Rectal smooth muscle tissue (tissue), 1 donor: ENCODE data around the gene RANBP3.

Source experiments
- H3K27ac ChIP-seq: one replicate; pipeline ENCODE4 v1.7.0; 2013; ENCODE audit warnings: low read depth, low read length, inconsistent platforms
- H3K27me3 ChIP-seq: one replicate; pipeline ENCODE4 v1.7.0; 2013; ENCODE audit warnings: low read length; ENCODE audit not compliant: control insufficient read depth, insufficient read depth
- H3K36me3 ChIP-seq: one replicate; pipeline ENCODE4 v1.7.0; 2013; ENCODE audit warnings: low read length; ENCODE audit not compliant: control insufficient read depth, insufficient read depth
- H3K4me1 ChIP-seq: one replicate; pipeline ENCODE4 v1.7.0; 2013; ENCODE audit warnings: low read length; ENCODE audit not compliant: control insufficient read depth, insufficient read depth
- H3K4me3 ChIP-seq: one replicate; pipeline ENCODE4 v1.7.0; 2013; ENCODE audit warnings: low read length
- H3K9ac ChIP-seq: one replicate; pipeline ENCODE4 v1.7.0; 2013; ENCODE audit warnings: low read length

Gene RANBP3

GRCh38 chr19:5956323-5956722, 21.6 kb downstream of the RANBP3 start:
- Histone ChIP-seq H3K9ac (no peak overlapping the region), H3K4me3 (no peak overlapping the region), H3K4me1 (peaks cover 52% of the 10 kb centered on the region), H3K27me3 (no peaks in the 10 kb centered on the region), H3K36me3 (no peaks in the 10 kb centered on the region), H3K27ac (peak overlapping the region; percentile 24)

- Histone ChIP-seq H3K27ac (peak overlapping the region; percentile 85), H3K9ac (no peak overlapping the region), H3K4me1 (peaks cover 55% of the 10 kb centered on the region), H3K27me3 (no peaks in the 10 kb centered on the region), H3K4me3 (no peak overlapping the region), H3K36me3 (no peaks in the 10 kb centered on the region)
Observed at GRCh38 chr19:5955636-5955935, 22.4 kb downstream of the RANBP3 start.

- Histone ChIP-seq H3K9ac (no peak overlapping the region), H3K36me3 (no peaks in the 10 kb centered on the region), H3K4me3 (peak overlapping the region; percentile 33), H3K4me1 (peaks cover 60% of the 10 kb centered on the region), H3K27ac (peak overlapping the region; percentile 85), H3K27me3 (no peaks in the 10 kb centered on the region)
Observed at GRCh38 chr19:5954293-5954692, 23.6 kb downstream of the RANBP3 start.

- H3K27ac ChIP-seq, result peak overlapping the region; percentile 85
- H3K4me3 ChIP-seq, result peak overlapping the region; percentile 33
- H3K27me3 ChIP-seq, result no peaks in the 10 kb centered on the region
- peaks cover 65% of the 10 kb centered on the region for H3K4me1 ChIP-seq
- H3K9ac ChIP-seq, result no peak overlapping the region
- no peaks in the 10 kb centered on the region for H3K36me3 ChIP-seq
Observed at GRCh38 chr19:5953680-5954213, 24.2 kb downstream of the RANBP3 start.

- H3K9ac ChIP-seq, result no peak overlapping the region
- peak overlapping the region; percentile 85 for H3K27ac ChIP-seq
- H3K4me3 ChIP-seq, result no peak overlapping the region
- no peaks in the 10 kb centered on the region for H3K36me3 ChIP-seq
- no peaks in the 10 kb centered on the region for H3K27me3 ChIP-seq
- peaks cover 70% of the 10 kb centered on the region for H3K4me1 ChIP-seq
Observed at GRCh38 chr19:5953030-5953589, 24.8 kb downstream of the RANBP3 start.

GRCh38 chr19:5952193-5953029, 25.5 kb downstream of the RANBP3 start:
- no peak overlapping the region for H3K4me3 ChIP-seq
- H3K27ac ChIP-seq, result peak overlapping the region; percentile 85
- H3K27me3 ChIP-seq, result no peaks in the 10 kb centered on the region
- no peak overlapping the region for H3K9ac ChIP-seq
- peaks cover 77% of the 10 kb centered on the region for H3K4me1 ChIP-seq
- H3K36me3 ChIP-seq, result no peaks in the 10 kb centered on the region

- H3K27ac ChIP-seq, result no peak overlapping the region
- H3K4me3 ChIP-seq, result no peak overlapping the region
- H3K9ac ChIP-seq, result no peak overlapping the region
- peaks cover 76% of the 10 kb centered on the region for H3K4me1 ChIP-seq
- H3K36me3 ChIP-seq, result no peaks in the 10 kb centered on the region
- no peaks in the 10 kb centered on the region for H3K27me3 ChIP-seq
Observed at GRCh38 chr19:5951338-5951861, 26.5 kb downstream of the RANBP3 start.

GRCh38 chr19:5950741-5951140, 27.2 kb downstream of the RANBP3 start:
- H3K4me1 ChIP-seq, result peaks cover 76% of the 10 kb centered on the region
- no peak overlapping the region for H3K9ac ChIP-seq
- H3K27ac ChIP-seq, result no peak overlapping the region
- no peak overlapping the region for H3K4me3 ChIP-seq
- no peaks in the 10 kb centered on the region for H3K27me3 ChIP-seq
- H3K36me3 ChIP-seq, result no peaks in the 10 kb centered on the region

- no peaks in the 10 kb centered on the region for H3K36me3 ChIP-seq
- H3K4me3 ChIP-seq, result peak overlapping the region; percentile 39
- H3K27ac ChIP-seq, result peak overlapping the region; percentile 88
- peaks cover 74% of the 10 kb centered on the region for H3K4me1 ChIP-seq
- no peak overlapping the region for H3K9ac ChIP-seq
- H3K27me3 ChIP-seq, result no peaks in the 10 kb centered on the region
Observed at GRCh38 chr19:5949792-5950305, 28.1 kb downstream of the RANBP3 start.

- Histone ChIP-seq H3K27ac (peak overlapping the region; percentile 88), H3K9ac (no peak overlapping the region), H3K27me3 (no peaks in the 10 kb centered on the region), H3K36me3 (no peaks in the 10 kb centered on the region), H3K4me1 (peaks cover 68% of the 10 kb centered on the region), H3K4me3 (no peak overlapping the region)
Observed at GRCh38 chr19:5948752-5949564, 29.0 kb downstream of the RANBP3 start.

GRCh38 chr19:5947435-5947834, 30.5 kb downstream of the RANBP3 start:
- H3K4me3 ChIP-seq, result peak overlapping the region; percentile 39
- H3K9ac ChIP-seq, result no peak overlapping the region
- peak overlapping the region; percentile 88 for H3K27ac ChIP-seq
- H3K36me3 ChIP-seq, result no peaks in the 10 kb centered on the region
- peaks cover 65% of the 10 kb centered on the region for H3K4me1 ChIP-seq
- H3K27me3 ChIP-seq, result no peaks in the 10 kb centered on the region

GRCh38 chr19:5943623-5944022, 34.3 kb downstream of the RANBP3 start:
- Histone ChIP-seq H3K27me3 (no peaks in the 10 kb centered on the region), H3K27ac (peak overlapping the region; percentile 73)

More at GRCh38 chr19:5943623-5944022, 34.3 kb downstream of the RANBP3 start:
- Histone ChIP-seq H3K36me3 (peaks cover 10% of the 10 kb centered on the region), H3K4me1 (peaks cover 37% of the 10 kb centered on the region), H3K4me3 (no peak overlapping the region), H3K9ac (no peak overlapping the region)
